Body of pancreas (tissue), 4 donors: ENCODE results near the gene ZNF281.

Experiments used
- POLR2A ChIP-seq, 3 donors: fragments of 450-650 bp; IDR thresholded peaks; one replicate each; pipeline ENCODE4 v1.6.1; 2016; ENCODE audit warnings: antibody characterized with exemption in 3 of 3, mild to moderate bottlenecking in 2 of 3
- TF ChIP-seq, protein P1 (sequence below), 7 experiments: fragments of 450-650 bp in 4 of 7; fragments of 200-600 bp in 3 of 7; sonication (generic) in 3 of 7; IDR thresholded peaks; one replicate each; pipeline ENCODE4 v1.5.1; 2016 to 2019; ENCODE audit warnings: antibody characterized with exemption in 7 of 7

GRCh38 chr1:200415227-200415626 lies 5.4 kb upstream of the ZNF281 start:
- TF ChIP-seq, protein P1, sequence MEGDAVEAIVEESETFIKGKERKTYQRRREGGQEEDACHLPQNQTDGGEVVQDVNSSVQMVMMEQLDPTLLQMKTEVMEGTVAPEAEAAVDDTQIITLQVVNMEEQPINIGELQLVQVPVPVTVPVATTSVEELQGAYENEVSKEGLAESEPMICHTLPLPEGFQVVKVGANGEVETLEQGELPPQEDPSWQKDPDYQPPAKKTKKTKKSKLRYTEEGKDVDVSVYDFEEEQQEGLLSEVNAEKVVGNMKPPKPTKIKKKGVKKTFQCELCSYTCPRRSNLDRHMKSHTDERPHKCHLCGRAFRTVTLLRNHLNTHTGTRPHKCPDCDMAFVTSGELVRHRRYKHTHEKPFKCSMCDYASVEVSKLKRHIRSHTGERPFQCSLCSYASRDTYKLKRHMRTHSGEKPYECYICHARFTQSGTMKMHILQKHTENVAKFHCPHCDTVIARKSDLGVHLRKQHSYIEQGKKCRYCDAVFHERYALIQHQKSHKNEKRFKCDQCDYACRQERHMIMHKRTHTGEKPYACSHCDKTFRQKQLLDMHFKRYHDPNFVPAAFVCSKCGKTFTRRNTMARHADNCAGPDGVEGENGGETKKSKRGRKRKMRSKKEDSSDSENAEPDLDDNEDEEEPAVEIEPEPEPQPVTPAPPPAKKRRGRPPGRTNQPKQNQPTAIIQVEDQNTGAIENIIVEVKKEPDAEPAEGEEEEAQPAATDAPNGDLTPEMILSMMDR (IDR thresholded peaks at IDR 0.05) = no peak
- TF ChIP-seq POLR2A (IDR thresholded peaks at IDR 0.05) = no peak
